ENCODE measurements around the gene PRH2.

DNA sequence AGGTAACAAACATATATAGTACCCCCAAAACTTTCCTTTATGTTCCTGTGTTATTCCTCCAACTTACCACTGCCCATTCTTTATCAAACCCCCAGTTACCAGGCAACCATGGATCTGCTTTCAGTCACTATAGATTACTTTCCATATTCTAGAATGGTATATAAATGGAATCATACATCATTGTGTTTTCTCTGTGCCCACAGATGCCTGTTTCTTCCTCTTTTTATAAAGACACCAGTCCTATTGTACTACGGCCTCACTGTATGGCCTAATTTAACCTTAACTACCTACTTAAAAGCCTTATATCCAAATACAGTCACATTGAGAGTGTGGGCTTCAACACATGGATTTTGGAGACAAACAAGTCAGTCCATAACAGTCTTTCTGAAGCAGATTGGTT is 7.5 kb downstream of the PRH2 start:
- no peak for TF ChIP-seq POLR2A (IDR thresholded peaks at IDR 0.05)
- TF ChIP-seq, protein P1, sequence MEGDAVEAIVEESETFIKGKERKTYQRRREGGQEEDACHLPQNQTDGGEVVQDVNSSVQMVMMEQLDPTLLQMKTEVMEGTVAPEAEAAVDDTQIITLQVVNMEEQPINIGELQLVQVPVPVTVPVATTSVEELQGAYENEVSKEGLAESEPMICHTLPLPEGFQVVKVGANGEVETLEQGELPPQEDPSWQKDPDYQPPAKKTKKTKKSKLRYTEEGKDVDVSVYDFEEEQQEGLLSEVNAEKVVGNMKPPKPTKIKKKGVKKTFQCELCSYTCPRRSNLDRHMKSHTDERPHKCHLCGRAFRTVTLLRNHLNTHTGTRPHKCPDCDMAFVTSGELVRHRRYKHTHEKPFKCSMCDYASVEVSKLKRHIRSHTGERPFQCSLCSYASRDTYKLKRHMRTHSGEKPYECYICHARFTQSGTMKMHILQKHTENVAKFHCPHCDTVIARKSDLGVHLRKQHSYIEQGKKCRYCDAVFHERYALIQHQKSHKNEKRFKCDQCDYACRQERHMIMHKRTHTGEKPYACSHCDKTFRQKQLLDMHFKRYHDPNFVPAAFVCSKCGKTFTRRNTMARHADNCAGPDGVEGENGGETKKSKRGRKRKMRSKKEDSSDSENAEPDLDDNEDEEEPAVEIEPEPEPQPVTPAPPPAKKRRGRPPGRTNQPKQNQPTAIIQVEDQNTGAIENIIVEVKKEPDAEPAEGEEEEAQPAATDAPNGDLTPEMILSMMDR (IDR thresholded peaks at IDR 0.05), result no peak

Measured in heart left ventricle (tissue), 13 donors.